ENCODE results near the gene CD34.
"Not testable (repeated sequence)": the region's sequence is repeated elsewhere in the genome, so short reads cannot be mapped to it uniquely, and the experiment has no call there.

CD34 gene

DNA sequence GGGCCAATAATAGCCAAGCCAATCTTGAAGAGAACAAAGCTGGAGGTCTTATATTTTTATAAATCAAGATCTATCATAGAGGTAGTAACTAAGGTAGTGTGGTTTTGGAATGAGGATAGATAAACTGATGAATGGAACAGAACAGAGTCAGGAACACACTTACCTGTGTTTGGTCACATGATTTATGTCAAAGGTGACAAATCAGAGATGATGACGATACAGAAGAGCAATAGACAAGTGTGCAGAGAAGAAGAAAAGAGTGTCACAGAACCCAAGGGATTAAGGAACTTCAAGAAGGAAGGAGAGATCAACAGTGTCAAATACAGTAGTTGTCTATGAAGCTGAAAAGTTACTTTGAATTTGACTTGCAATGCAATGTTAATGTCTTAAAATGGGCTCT lies 16.1 kb upstream of the CD34 start:
- no peak for DNase-seq

DNA sequence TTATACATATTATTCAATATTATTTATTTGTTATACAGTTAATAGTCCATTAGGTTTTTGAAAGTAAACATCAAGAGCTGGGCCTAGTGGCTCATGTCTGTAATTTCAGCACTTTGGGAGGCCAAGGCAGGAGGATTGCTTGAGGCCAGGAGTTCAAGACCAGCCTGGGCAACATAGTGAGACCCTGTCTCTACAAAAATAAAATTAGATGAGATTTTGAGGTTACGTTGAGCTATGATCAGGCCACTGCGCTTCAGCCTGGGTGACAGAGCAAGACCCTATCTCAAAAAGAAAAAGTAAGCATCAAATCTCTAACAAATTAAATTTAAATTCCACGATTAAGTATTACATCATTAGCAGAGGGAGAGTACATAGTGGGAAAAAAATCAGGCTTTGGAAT lies 15.0 kb upstream of the CD34 start:
- not testable (repeated sequence) for DNase-seq

DNA sequence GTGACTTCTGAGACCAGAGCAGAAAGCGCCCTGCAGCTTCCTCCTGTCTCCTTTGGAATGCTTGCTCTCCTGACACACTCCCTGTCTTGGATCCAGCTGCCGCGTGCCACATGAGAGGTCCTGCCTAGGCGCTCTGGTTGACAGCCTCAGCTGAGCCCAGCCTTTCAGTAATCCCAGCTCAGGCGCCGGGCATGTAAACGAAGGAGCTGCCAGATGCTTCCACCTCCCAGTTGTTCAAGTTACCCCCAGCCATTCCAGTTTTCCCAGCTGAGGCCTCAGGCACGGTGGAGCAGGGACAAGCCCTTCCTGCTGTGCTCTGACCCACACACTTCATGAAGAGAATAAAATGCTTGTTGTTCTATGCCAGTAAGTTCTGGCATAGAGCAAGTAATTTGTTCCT lies 14.3 kb upstream of the CD34 start:
- DNase-seq = peak; percentile 7

DNA sequence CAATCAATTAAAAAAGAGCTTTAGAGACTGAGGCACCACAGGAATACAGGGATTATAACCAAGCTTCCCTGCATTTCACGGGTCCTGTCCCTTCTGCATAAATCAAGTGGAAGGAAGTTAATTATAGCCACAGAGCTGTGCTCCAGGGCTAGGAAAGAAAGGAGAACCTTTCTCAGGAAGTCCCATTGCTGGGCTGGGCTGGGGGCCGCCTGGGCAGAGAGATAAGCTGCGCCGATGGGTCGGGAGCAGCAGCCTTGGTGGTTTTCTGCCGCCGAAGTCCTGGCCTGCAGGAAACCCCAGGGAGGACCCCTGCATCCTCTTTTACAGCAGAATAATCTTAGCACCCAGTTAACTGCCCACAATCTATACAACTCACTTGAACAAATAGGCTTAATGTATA lies 12.6 kb upstream of the CD34 start:
- no peak for DNase-seq

DNA sequence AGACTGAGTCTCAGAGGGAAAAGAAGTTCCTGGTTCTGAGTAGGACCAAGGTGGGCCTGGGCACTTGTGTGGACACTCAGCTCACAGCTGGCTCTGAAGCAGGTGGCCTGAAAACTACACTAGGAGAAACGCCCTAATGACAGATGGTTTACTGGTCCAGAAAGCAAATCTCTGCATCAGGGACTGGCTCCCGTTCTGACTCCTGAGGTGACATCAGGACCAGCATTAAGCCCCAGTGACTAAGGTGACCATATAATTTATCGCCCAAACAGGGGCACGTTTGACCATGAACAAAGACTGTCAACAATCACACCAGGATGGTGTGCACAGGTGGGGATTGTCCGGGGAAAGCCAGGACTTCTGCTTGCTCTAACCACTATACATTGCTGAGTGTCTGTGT lies 12.2 kb upstream of the CD34 start:
- no peak for DNase-seq

DNA sequence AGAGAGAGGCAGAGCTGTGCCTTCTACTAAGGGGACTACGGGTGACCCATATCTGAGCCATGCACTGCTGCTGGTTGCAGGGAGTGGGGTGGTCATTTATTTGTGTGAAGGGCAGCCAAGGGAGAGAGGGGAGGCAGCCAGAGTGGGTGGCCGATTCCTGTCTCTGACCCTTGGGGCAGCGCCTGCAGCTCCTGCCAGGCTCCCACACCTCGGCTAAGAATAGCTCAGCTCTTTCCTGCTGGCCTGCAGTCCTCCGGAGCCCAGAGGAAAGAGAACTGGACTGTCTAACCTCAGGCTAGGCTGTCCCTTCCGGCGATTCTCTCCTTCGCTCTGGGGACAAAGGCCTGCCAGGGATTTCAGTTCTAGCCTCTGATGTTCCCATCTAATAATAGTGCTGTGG lies 11.6 kb upstream of the CD34 start:
- DNase-seq = no peak

DNA sequence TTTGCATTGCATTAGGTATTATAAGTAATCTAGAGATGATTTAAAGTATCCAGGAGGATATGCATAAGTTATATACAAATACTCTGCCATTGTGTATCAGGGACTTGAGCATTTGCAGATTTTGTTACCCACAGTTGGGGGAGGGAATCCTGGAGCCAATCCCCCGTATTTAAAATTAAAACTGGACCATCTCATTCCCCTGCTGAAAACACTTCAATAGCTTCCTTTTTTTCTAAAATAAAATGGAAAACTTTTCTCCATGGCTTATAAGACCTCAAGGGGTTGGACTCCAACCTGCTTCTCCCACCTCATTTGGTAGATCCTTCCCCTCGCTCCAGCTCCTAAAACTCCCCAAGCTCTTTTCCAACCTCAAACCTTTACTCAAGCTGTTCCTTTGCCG lies 10.4 kb upstream of the CD34 start:
- no peak for DNase-seq

DNA sequence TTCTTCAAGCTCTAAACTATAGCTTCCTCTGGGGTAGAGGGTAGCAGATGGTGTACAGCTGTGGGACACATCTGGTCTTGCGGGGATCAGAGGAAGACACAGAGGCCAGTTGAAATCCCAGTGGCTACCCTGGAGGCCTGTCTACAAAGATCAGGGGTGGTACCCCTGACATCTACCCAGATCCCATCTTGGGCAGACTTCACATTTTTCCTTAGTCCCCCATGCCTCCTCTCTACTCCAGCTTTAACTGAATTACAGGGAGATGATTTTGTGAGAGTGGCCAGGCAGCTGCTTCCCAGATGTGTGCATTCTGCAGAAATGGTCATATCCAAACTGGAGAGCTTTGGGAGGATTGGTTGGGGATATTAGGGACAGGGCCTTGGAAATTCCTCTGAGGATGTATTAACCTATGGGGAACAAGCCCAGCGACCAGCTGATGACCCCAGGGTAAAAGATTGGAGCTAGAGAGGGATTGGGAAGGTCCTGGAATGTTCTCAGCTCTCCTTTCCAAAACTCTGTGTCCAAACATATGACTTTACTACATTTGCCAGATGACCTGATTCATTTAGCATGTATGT lies 9.6 kb upstream of the CD34 start:
- DNase-seq = no peak

DNA sequence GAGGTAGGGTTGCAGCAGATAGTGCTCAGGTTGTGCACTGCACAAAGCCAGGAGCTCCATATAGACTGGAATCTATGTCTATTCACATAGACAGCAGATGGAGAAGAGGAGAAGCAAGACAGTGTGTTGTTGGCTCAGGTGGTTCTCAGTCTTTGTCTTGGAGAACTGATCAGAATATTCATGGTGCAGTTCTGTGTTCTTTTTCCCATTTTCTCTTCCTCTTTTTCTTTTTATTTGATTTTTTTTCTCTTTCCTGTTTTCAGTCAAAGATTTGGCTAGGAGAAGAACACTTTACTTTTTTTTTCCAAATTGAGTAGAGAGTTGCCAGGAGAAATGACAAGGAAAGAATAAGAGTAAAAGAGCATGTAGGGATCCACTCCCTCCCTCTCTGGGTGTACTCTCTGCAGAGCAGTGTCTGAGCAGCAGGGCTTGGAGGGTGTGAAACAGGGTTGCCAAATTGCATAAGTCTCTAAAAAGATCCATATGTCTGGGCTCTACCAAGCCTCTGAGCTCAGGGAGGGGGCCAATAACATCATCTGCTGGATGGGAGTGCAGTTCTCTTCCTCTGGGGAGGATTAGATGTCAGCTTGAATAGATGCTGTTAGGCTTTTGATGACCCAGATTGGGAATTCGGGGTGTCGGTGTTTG lies 8.7 kb upstream of the CD34 start:
- DNase-seq = no peak

DNA sequence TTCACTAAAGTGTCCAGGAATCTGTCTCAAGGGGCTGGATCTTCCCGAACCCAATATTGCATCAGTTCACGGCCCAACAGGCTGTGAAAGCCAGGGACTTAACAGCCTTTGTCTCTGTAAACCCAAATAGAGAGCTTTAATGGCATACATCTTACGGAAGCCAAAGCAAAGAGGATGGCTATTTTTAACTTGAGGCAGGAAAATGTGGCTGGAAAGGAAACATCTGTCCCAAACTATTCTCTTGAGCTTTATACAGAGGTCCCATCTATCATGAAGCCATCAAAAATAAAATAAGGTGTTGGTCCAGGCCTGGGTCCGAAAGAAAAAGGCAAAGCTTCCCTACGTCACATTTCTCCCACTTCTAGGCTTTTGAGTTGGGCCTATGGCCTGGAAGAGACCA lies 7.7 kb upstream of the CD34 start:
- no peak for DNase-seq

DNA sequence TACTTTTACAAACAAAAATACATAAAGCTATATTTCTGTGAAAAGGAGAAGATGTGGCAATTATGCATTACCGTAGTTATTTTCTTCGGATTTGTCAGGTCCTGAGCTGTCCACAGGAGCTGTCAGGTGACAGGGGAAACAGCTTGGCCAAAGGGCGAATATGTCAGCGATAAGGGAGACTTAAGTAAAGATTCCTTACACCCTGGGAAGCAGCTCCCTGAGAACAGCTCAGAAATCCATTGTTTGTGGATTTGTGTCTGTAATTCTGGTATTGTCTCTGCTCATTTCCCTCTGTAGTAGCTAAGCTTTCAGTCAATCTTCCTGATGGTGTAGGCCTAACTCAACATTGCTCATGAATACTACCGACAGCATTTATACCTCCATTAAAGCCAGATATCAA lies 7.1 kb upstream of the CD34 start:
- no peak for DNase-seq

DNA sequence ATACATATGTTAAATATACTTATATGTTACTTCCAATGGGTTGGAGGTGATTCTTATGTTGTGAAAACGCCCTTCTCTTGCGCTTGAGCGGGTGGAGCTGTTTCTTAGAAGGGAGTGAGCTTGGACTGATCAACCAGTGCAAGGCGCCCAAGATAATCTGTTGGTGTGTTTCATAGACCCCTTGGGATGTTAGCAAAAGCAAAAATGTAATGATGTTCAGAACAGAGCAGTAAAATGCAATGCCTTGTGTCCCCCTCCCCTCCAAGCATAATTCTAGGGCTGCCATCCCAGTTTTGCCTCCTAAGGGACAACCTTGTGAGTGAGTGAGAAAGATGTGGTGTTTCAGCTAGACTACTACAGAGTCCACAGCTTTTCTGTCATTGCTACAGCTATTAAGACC lies 6.2 kb upstream of the CD34 start:
- no peak for DNase-seq

DNA sequence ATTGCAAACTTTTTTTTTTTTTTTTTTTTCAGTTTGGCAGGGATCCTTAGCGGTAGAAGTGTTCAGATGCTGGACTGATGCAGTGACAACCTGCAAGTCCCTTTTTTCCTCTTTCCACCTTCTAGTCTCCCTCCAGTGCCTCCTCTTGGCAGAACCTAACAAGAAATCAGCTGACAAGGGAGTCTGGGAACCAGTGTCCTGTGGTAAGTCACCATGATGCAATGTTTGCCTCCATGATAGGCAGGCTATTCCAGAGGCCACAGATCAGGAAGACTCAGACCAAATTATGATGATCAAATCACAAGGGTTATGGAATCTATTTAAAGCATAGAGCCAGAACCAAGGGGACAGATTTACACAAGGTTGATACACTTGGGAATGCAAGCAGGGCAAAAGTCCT lies 3.0 kb upstream of the CD34 start:
- no peak for DNase-seq

DNA sequence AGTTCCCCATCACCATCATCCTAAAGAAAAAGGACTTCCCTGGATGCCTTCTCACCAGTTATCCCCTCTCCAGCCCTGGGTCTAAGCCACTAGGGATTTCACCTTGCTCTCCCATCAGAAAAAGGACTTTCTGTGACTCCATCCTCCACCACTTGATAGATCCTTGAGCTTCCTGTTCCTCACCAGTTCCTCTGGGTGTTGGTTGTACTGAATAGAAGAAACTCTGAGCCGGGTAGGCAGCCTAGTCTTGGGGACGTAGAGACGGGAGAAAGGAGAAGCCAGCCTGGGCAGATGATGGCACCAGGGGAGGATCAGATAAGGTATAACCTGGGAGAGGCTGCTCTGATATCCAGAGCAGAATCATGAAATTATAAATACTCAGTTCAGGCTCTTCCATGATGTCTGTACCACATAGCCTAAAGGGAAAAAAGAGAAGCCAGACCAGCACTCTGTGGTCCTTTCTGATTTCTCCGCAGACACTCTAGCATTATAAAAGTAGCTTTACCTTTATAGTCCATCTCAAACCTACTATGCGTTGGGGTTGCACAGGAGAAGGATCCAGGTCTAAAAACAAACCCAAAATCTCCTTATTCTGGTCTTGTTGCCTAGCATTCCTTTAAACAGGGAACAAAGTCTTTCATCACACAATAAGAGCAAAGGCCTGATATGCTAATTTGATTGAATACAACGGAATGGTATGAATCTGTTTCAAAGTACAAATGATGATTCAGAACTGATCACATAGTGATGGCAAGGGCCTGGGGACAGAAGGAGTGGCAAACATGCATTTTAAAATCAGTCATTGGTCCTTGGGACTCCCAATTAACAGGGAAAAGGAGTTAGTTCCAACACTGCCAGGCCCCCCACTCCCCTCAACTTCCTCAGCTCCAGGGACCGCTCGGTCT lies 1.2 kb upstream of the CD34 start:
- no peak for DNase-seq

DNA sequence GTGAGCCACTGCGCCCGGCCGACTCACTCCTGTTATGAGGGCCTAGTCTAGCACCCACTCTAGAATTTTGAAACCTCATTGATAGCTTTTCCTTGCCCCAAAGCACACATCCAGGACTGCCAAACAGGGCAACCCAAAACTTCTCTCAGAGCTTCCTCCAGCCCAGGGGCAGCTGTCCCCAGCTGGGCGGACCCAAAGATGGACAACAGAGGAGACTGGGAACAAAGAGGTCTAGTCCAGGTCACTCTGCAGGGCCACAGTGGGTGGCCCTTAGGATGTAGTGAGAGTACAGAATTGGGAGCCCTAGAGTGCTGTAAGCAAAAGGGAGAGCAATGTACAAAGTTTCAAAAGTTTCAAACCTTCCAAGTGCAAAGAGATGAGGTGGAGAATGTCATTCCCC lies 1.2 kb downstream of the CD34 start:
- DNase-seq = no peak

DNA sequence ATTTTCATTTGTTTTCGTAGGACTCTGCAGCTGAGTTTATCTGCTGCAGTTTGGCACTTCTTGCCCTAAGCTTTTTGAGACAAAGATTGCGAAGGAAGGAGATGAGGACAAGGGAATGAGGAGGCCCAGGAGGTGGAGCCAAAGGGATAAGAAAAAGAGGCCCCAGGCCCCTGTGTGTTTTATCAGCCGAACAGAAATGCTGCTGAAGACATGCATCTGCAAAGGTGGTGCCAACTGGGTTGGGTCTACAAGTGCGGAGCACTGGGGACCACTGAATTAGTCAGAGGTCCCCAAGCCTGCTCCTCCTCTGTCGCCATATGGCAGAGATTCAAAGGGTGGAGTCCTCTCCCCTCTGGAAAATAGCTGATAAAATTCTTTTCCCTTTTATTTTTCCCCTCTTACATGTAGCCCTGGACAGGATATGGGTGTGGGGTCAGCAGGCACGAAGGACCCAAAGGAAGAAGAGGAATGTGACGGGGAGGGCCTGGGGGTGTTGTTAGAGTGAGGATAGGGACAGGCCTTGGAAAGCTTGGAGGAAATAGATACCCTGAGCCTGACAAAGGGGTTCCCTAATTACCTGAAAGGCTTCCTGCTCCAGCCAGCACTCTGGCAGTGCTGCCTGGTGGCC lies 2.7 kb downstream of the CD34 start:
- no peak for DNase-seq

DNA sequence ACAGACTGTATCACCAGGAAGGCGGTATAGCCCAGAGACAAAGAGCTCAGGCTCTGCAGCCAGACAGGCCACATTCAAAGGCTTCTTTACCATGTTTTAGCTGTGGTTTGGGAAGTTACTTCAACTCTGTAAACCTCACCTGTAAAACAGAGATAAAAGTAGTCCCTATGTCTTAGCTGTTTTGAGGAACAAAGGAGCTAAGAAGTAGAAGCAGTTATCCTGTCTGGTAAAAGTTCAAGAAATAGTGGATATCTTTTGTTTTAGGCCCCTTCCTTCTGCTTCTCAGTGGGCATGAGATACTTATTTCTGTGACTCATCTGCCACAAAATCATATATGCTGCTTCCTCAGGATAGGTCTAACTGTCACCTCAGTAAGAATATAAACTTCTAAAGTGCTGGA lies 6.5 kb downstream of the CD34 start:
- DNase-seq = no peak

DNA sequence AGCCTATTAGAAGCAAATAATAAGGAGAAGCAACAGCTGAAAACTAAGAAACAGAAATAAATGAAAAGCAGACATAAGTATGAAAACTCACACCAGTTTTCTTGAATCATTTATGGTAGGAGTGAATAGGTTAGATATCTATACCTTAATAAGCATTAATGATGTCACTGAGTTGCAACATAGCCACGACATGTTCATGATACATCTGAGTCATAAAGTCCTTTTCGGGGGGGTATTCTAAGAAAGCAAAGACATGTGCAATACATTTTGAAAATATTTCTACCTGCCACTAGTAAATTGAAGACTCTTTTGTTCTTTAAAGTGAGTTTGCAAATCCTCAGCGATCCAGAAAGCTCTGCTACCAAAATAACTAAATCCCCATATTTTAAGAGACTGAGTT lies 7.2 kb downstream of the CD34 start:
- no peak for DNase-seq

DNA sequence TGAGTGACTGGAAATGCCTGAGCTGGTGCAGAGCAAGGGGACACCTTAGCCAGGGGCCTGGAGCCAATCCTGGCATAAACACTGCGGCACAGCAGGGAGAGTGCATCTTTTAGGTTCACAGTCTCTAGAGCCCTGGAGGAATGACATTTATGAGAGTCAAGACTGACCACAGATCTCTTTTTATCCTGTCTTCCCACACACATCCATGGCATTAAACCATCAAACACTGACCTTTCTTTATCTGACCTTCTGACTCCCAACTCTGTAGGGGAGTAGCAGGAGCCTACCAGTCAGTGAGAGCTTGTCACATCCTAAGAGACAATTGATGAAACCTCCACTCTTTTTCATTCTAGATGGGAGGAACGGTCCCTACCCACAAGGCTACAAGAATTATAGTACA lies 7.9 kb downstream of the CD34 start:
- no peak for DNase-seq

DNA sequence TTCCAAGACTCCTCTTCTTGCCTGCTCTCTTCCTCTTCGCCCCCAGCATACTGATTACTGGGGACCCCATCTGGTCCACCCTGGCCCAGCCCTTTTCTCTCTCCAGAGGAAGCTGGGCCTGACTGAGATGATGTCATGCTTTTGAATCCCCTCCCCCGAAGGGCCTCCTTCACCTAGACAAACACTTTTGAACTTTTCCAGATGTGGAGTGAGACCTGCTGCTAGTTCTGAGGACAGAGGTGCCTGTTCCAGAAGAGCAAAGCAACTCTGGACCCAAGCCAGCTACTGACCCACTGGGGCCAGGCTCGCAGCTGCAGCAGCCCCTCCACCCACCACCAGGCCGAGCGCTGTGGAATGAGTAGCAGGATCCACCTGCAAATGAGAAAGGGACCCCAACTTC lies 8.4 kb downstream of the CD34 start:
- DNase-seq = no peak

DNA sequence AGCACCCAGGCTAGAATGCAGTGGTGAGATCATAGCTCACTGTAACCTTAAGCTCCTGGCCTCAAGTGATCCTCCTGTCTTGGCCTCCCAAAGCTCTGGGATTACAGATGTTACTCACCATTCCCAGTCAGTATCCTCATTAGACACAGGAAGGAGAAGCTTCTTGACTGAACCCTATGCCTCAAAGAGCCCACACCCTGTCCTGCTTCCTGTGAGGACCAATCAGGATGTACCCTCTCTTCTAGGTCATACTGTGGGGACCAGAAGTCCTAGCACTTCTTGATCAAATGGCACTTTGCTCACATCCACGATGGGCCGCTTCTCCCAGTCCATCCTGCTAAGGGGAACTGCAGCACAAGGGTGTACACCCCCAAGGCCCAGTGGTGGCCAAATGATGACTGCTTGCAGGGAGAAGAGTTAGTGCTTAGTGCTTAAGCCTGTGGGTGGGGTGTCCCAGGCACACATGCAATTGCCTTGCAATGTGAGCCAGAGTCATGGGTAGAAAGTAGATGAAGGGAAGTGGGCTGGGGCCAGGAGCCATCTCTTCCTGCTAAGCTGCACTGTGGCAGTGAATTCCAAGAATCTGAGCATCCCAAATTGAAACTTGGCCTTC lies 9.8 kb downstream of the CD34 start:
- no peak for DNase-seq

DNA sequence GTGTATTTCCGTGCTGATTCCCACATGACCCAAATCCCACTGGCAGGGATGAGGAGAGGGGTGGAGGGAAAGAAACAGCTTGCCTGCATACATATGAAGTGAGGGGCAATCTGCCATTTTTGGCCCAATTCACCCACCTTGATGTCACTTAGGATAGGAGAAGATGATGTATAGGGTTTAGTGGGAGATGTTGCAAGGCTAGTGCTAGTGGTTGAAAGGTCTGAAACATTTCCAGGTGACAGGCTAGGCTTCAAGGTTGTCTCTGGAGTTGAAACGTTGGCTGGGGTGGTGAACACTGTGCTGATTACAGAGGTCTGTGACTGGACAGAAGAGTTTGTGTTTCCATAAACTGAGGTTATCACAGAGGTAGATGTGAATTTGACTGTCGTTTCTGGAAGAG lies 12.1 kb downstream of the CD34 start:
- DNase-seq = no peak

DNA sequence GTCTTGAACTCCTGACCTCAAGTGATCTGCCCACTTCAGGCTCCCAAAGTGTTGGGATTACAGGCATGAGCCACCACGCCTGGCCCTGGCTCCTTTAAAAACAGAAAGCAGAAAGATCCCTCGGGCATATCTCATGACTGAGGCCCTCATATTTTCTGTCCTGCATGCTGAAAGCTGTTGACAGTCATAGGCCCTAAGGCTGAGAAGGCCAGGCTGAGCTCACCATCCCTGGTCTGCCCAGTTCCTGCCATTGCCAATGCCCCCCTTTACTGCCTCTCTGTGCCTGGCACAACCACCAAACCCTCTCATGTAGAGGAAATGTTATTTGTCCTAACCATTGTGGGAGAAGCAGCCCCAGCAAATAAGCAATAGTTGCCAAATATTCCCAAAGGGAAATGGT lies 12.7 kb downstream of the CD34 start:
- no peak for DNase-seq

DNA sequence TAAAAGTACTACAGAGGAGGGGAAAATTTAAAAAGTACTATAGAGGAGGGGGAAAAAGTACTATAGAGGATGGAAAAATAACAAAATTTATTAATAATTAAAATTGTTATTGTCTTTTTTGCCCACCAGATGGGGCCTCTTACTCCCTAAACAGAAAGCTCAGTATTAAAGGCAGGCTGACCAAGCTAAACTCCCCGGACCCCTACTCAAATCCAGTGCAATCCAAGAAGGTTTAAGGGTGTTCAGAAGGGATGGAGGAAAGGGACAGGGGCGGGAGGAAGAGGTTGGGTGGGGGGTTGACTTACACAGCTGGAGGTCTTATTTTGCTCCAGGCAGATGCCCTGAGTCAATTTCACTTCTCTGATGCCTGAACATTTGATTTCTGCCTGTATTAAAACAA lies 13.7 kb downstream of the CD34 start:
- DNase-seq = no peak
